Endothelial cell of hepatic sinusoid (primary cell): ENCODE results near the gene TGM3.
"Not testable (repeated sequence)": the region's sequence is repeated elsewhere in the genome, so short reads cannot be mapped to it uniquely, and the experiment has no call there.

Experiments used
- in situ Hi-C: cut with HindIII; loops from 2 replicates; pipeline ENCODE4 v1.10.0; 2017; ENCODE audit warnings: low sequenced_read_pairs

TGM3 gene

GRCh38 chr20:2295886-2296515, at the start of gene TGM3:
TSS of gene TGM3 (plus strand) at chr20:2296001. CDS start at chr20:2296064, 63 bp downstream.
- in situ Hi-C loops = no loop called here

- in situ Hi-C loops = no loop called here
Measured at GRCh38 chr20:2246069-2246491, 49.7 kb upstream of the TGM3 start.

- in situ Hi-C loops = no loop called here
Measured at GRCh38 chr20:2248837-2249236, 47.0 kb upstream of the TGM3 start.

- in situ Hi-C loops = no loop called here
Measured at GRCh38 chr20:2249935-2250334, 45.9 kb upstream of the TGM3 start.

GRCh38 chr20:2252419-2252997, 43.3 kb upstream of the TGM3 start:
- in situ Hi-C loops = no loop called here

GRCh38 chr20:2253256-2253655, 42.5 kb upstream of the TGM3 start:
- in situ Hi-C loops = no loop called here

GRCh38 chr20:2254333-2254732, 41.5 kb upstream of the TGM3 start:
- in situ Hi-C loops = no loop called here

GRCh38 chr20:2255926-2256531, 39.8 kb upstream of the TGM3 start:
- in situ Hi-C loops = no loop called here

- in situ Hi-C loops = no loop called here
Measured at GRCh38 chr20:2259731-2260130, 36.1 kb upstream of the TGM3 start.

GRCh38 chr20:2260250-2260649, 35.6 kb upstream of the TGM3 start:
- in situ Hi-C loops = no loop called here

GRCh38 chr20:2261046-2261485, 34.7 kb upstream of the TGM3 start:
- in situ Hi-C loops = no loop called here

- in situ Hi-C loops = no loop called here
Measured at GRCh38 chr20:2261629-2262028, 34.2 kb upstream of the TGM3 start.

- in situ Hi-C loops = no loop called here
Measured at GRCh38 chr20:2264118-2264517, 31.7 kb upstream of the TGM3 start.

- in situ Hi-C loops = not testable (repeated sequence)
Measured at GRCh38 chr20:2264621-2265374, 31.0 kb upstream of the TGM3 start.

- in situ Hi-C loops = no loop called here
Measured at GRCh38 chr20:2273634-2274302, 22.0 kb upstream of the TGM3 start.

- in situ Hi-C loops = no loop called here
Measured at GRCh38 chr20:2276015-2276414, 19.8 kb upstream of the TGM3 start.

GRCh38 chr20:2279253-2279779, 16.5 kb upstream of the TGM3 start:
- in situ Hi-C loops = no loop called here

GRCh38 chr20:2280082-2280481, 15.7 kb upstream of the TGM3 start:
- in situ Hi-C loops = no loop called here

GRCh38 chr20:2281563-2281962, 14.2 kb upstream of the TGM3 start:
- in situ Hi-C loops = no loop called here

GRCh38 chr20:2282181-2282580, 13.6 kb upstream of the TGM3 start:
- in situ Hi-C loops = no loop called here
